Activated T-helper 2 cell treated with anti-CD3 and anti-CD28 coated beads, Interferon-gamma antibody, Interleukin-2, Interleukin-4, amounts not matched to agents 10 μg/mL and 5 μg/mL and 100 μg/mL, durations not matched to agents 14 hours and 24 hours and 36 hours (primary cell): Measurements from ENCODE around the gene BARX2. TPM values are rescaled to one million over a fixed set of nuclear protein-coding genes. Genes with fewer than 3 reads are reported as not detected.

Experiments used
- DNase-seq: peaks from one replicate; pipeline ENCODE4 v3.0.0; 2021; ENCODE audit warnings: low spot score
- H3K27ac Mint-ChIP-seq: one replicate; pipeline ENCODE4 v1.8.0; 2021; ENCODE audit warnings: mixed read lengths
- H3K27me3 Mint-ChIP-seq: one replicate; pipeline ENCODE4 v1.8.0; 2021; ENCODE audit warnings: low read depth, mixed read lengths
- H3K36me3 Mint-ChIP-seq: one replicate; pipeline ENCODE4 v1.8.0; 2021; ENCODE audit warnings: low read depth, mixed read lengths
- H3K4me1 Mint-ChIP-seq: one replicate; pipeline ENCODE4 v1.8.0; 2021; ENCODE audit warnings: low read depth, mixed read lengths
- H3K4me3 Mint-ChIP-seq: one replicate; pipeline ENCODE4 v1.8.0; 2021; ENCODE audit warnings: low read depth, mild to moderate bottlenecking, moderate library complexity, mixed read lengths
- H3K9me3 Mint-ChIP-seq: one replicate; pipeline ENCODE4 v1.8.0; 2021; ENCODE audit warnings: mixed read lengths
- intact Hi-C: fragments of 100-400 bp; cut with micrococcal nuclease; formaldehyde crosslinking; loops from one replicate; pipeline ENCODE4 v1.15.1; 2023
- total RNA-seq: library from RNA; stranded (reverse); gene quantifications from 2 replicates; pipeline ENCODE4 v1.2.3, GENCODE V29; 2022

Gene BARX2
- total RNA-seq, 1 donor from 2014 or later: 4.7 TPM

- Mint-ChIP-seq H3K9me3 (no peaks in the 10 kb centered on the region), H3K4me3 (no peak overlapping the region), H3K27me3 (no peaks in the 10 kb centered on the region), H3K4me1 (peaks cover 23% of the 10 kb centered on the region), H3K36me3 (no peaks in the 10 kb centered on the region), H3K27ac (peak overlapping the region; percentile 54)
- DNase-seq: no peak
- intact Hi-C loops: loop anchor here (1.0 to 2.0 kb wide), 3 partner anchors 9 to 227 kb away; no protein-coding TSS in a partner anchor
Measured at GRCh38 chr11:129418039-129418438, 42.4 kb downstream of the BARX2 start.

- Mint-ChIP-seq H3K9me3 (no peaks in the 10 kb centered on the region), H3K36me3 (no peaks in the 10 kb centered on the region), H3K4me1 (peaks cover 23% of the 10 kb centered on the region), H3K27ac (no peak overlapping the region), H3K4me3 (no peak overlapping the region), H3K27me3 (no peaks in the 10 kb centered on the region)
- intact Hi-C loops: loop anchor here (2.0 kb wide), 1 partner anchor 225 kb away; no protein-coding TSS in a partner anchor
- no peak for DNase-seq
Measured at GRCh38 chr11:129419386-129419785, 43.7 kb downstream of the BARX2 start.

- H3K27me3 Mint-ChIP-seq: peaks cover 6% of the 10 kb centered on the region
- intact Hi-C loops: no loop called here
- H3K36me3 Mint-ChIP-seq: no peaks in the 10 kb centered on the region
- H3K4me3 Mint-ChIP-seq: no peak overlapping the region
- no peak overlapping the region for H3K27ac Mint-ChIP-seq
- no peak for DNase-seq
- H3K9me3 Mint-ChIP-seq: no peaks in the 10 kb centered on the region
- peaks cover 9% of the 10 kb centered on the region for H3K4me1 Mint-ChIP-seq
Measured at GRCh38 chr11:129423426-129423825, 47.8 kb downstream of the BARX2 start.

GRCh38 chr11:129425214-129425613 lies 49.6 kb downstream of the BARX2 start:
- DNase-seq: no peak
- H3K4me1 Mint-ChIP-seq: peaks cover 2% of the 10 kb centered on the region
- intact Hi-C loops: no loop called here

GRCh38 chr11:129426038-129426437 lies 50.4 kb downstream of the BARX2 start:
- no peaks in the 10 kb centered on the region for H3K36me3 Mint-ChIP-seq
- no peak overlapping the region for H3K27ac Mint-ChIP-seq
- no peak for DNase-seq
- peaks cover 6% of the 10 kb centered on the region for H3K27me3 Mint-ChIP-seq
- peaks cover 2% of the 10 kb centered on the region for H3K4me1 Mint-ChIP-seq
- H3K4me3 Mint-ChIP-seq: no peak overlapping the region
- intact Hi-C loops: no loop called here
- peaks cover 2% of the 10 kb centered on the region for H3K9me3 Mint-ChIP-seq

More at GRCh38 chr11:129425214-129425613, 49.6 kb downstream of the BARX2 start:
- Mint-ChIP-seq H3K36me3 (no peaks in the 10 kb centered on the region), H3K9me3 (no peaks in the 10 kb centered on the region), H3K27me3 (peaks cover 6% of the 10 kb centered on the region), H3K27ac (no peak overlapping the region), H3K4me3 (no peak overlapping the region)

GRCh38 chr11:129426776-129427175 lies 51.1 kb downstream of the BARX2 start:
- H3K4me3 Mint-ChIP-seq: no peak overlapping the region

GRCh38 chr11:129427376-129427775 lies 51.7 kb downstream of the BARX2 start:
- H3K4me3 Mint-ChIP-seq: no peak overlapping the region
- no peaks in the 10 kb centered on the region for H3K36me3 Mint-ChIP-seq
- peaks cover 2% of the 10 kb centered on the region for H3K4me1 Mint-ChIP-seq
- no peak for DNase-seq
- peaks cover 6% of the 10 kb centered on the region for H3K27me3 Mint-ChIP-seq
- peaks cover 6% of the 10 kb centered on the region for H3K9me3 Mint-ChIP-seq
- no peak overlapping the region for H3K27ac Mint-ChIP-seq
- intact Hi-C loops: no loop called here

More at GRCh38 chr11:129426776-129427175, 51.1 kb downstream of the BARX2 start:
- Mint-ChIP-seq H3K9me3 (peaks cover 6% of the 10 kb centered on the region), H3K27ac (no peak overlapping the region), H3K4me1 (peaks cover 2% of the 10 kb centered on the region), H3K27me3 (peaks cover 6% of the 10 kb centered on the region), H3K36me3 (no peaks in the 10 kb centered on the region)
- DNase-seq: no peak
- intact Hi-C loops: no loop called here

GRCh38 chr11:129427816-129428406 lies 52.3 kb downstream of the BARX2 start:
- intact Hi-C loops: no loop called here
- Mint-ChIP-seq H3K9me3 (peaks cover 8% of the 10 kb centered on the region), H3K36me3 (peaks cover 2% of the 10 kb centered on the region), H3K27me3 (peaks cover 6% of the 10 kb centered on the region), H3K27ac (no peak overlapping the region), H3K4me3 (no peak overlapping the region), H3K4me1 (peaks cover 2% of the 10 kb centered on the region)
- DNase-seq: no peak

- Mint-ChIP-seq H3K36me3 (peaks cover 3% of the 10 kb centered on the region), H3K4me1 (peaks cover 2% of the 10 kb centered on the region), H3K4me3 (no peak overlapping the region), H3K9me3 (peaks cover 10% of the 10 kb centered on the region), H3K27ac (no peak overlapping the region), H3K27me3 (peaks cover 6% of the 10 kb centered on the region)
- DNase-seq: no peak
- intact Hi-C loops: no loop called here
Measured at GRCh38 chr11:129428557-129428956, 52.9 kb downstream of the BARX2 start.

GRCh38 chr11:129434641-129435498 lies 59.2 kb downstream of the BARX2 start:
- no peak overlapping the region for H3K4me3 Mint-ChIP-seq

GRCh38 chr11:129435499-129436245 lies 60.0 kb downstream of the BARX2 start:
- peaks cover 18% of the 10 kb centered on the region for H3K4me1 Mint-ChIP-seq
- intact Hi-C loops: no loop called here
- H3K27me3 Mint-ChIP-seq: no peaks in the 10 kb centered on the region
- H3K4me3 Mint-ChIP-seq: no peak overlapping the region
- H3K36me3 Mint-ChIP-seq: peaks cover 3% of the 10 kb centered on the region
- H3K27ac Mint-ChIP-seq: no peak overlapping the region
- DNase-seq: no peak
- H3K9me3 Mint-ChIP-seq: peaks cover 10% of the 10 kb centered on the region

More at GRCh38 chr11:129434641-129435498, 59.2 kb downstream of the BARX2 start:
- Mint-ChIP-seq H3K27me3 (no peaks in the 10 kb centered on the region), H3K4me1 (peaks cover 18% of the 10 kb centered on the region), H3K27ac (no peak overlapping the region), H3K9me3 (peaks cover 10% of the 10 kb centered on the region), H3K36me3 (peaks cover 3% of the 10 kb centered on the region)
- intact Hi-C loops: no loop called here
- DNase-seq: no peak

- H3K36me3 Mint-ChIP-seq: peaks cover 3% of the 10 kb centered on the region
- intact Hi-C loops: no loop called here
- DNase-seq: no peak
- no peaks in the 10 kb centered on the region for H3K27me3 Mint-ChIP-seq
- H3K9me3 Mint-ChIP-seq: peaks cover 4% of the 10 kb centered on the region
- H3K4me3 Mint-ChIP-seq: no peak overlapping the region
- peaks cover 18% of the 10 kb centered on the region for H3K4me1 Mint-ChIP-seq
- no peak overlapping the region for H3K27ac Mint-ChIP-seq
Measured at GRCh38 chr11:129436573-129436972, 60.9 kb downstream of the BARX2 start.
